ENCODE measurements around the gene HDAC11. TPM values are rescaled to one million over a fixed set of nuclear protein-coding genes. Genes with fewer than 3 reads are reported as not detected.

Gene HDAC11
- total and polyA plus RNA-seq, 7 donors = 9.2 to 29.6 (median 22.3) TPM

- H3K4me1 ChIP-seq = peaks cover 12% of the 10 kb centered on the region
- H3K9me3 ChIP-seq = no peaks in the 10 kb centered on the region
- no peak overlapping the region for H3K4me3 ChIP-seq
- no peak overlapping the region for H3K27ac ChIP-seq
- no peak for ATAC-seq
- intact Hi-C loops (cut with DNase I) = no loop called here
- peak in 1 of 2 donors; percentile 3 for DNase-seq
- peaks cover 0 to 8% of the 10 kb centered on the region in 2 donors for H3K36me3 ChIP-seq (ENCODE audit: insufficient read depth in 1 of 2, low read depth in 1 of 2)
- H3K27me3 ChIP-seq (ENCODE audit: insufficient read depth in 3 of 3, low read length in 2 of 3) = no peaks in the 10 kb centered on the region
- TF ChIP-seq CTCF (IDR thresholded peaks at IDR 0.05) = no peak
- WGBS, 3 donors = 67 to 73% (median 68%) methylated on average over 14 to 15 of the region's 15 CpGs
Measured at GRCh38 chr3:13493867-13494441, 13.8 kb downstream of the HDAC11 start.

- Histone ChIP-seq H3K36me3 (ENCODE audit: insufficient read depth in 1 of 2, low read depth in 1 of 2) (peaks cover 0 to 12% of the 10 kb centered on the region in 2 donors), H3K4me1 (peaks cover 12% of the 10 kb centered on the region), H3K27me3 (ENCODE audit: insufficient read depth in 3 of 3, low read length in 2 of 3) (no peaks in the 10 kb centered on the region), H3K9me3 (no peaks in the 10 kb centered on the region), H3K27ac (no peak overlapping the region), H3K4me3 (no peak overlapping the region)
- TF ChIP-seq CTCF (IDR thresholded peaks at IDR 0.05) = peak; percentile 49
- intact Hi-C loops (cut with DNase I) = no loop called here
- ATAC-seq (peak; percentile 36 to 57 (median 56)), DNase-seq (peak in 1 of 2 donors; percentile 62)
- WGBS, 3 donors = 35 to 41% (median 41%) methylated on average over 11 of the region's 11 CpGs
Measured at GRCh38 chr3:13494463-13495350, 14.6 kb downstream of the HDAC11 start.

- Histone ChIP-seq H3K4me3 (no peak overlapping the region), H3K4me1 (peaks cover 12% of the 10 kb centered on the region), H3K27me3 (ENCODE audit: insufficient read depth in 3 of 3, low read length in 2 of 3) (no peaks in the 10 kb centered on the region), H3K27ac (no peak overlapping the region), H3K36me3 (ENCODE audit: insufficient read depth in 1 of 2, low read depth in 1 of 2) (peaks cover 0 to 12% of the 10 kb centered on the region in 2 donors), H3K9me3 (no peaks in the 10 kb centered on the region)
- no peak for ATAC-seq
- intact Hi-C loops (cut with DNase I) = no loop called here
- TF ChIP-seq CTCF (IDR thresholded peaks at IDR 0.05) = no peak
- peak in 1 of 2 donors; percentile 32 for DNase-seq
- WGBS, 3 donors = 96 to 100% (median 97%) methylated on average over 3 of the region's 3 CpGs
Measured at GRCh38 chr3:13495351-13495813, 15.3 kb downstream of the HDAC11 start.

- intact Hi-C loops (cut with DNase I) = loop anchor here (1.0 to 2.0 kb wide), 2 partner anchors 153 kb away; no protein-coding TSS in a partner anchor
- Histone ChIP-seq H3K4me3 (no peak overlapping the region), H3K27me3 (ENCODE audit: insufficient read depth in 3 of 3, low read length in 2 of 3) (no peaks in the 10 kb centered on the region), H3K27ac (no peak overlapping the region), H3K36me3 (ENCODE audit: insufficient read depth in 1 of 2, low read depth in 1 of 2) (peaks cover 0 to 12% of the 10 kb centered on the region in 2 donors), H3K4me1 (peaks cover 12% of the 10 kb centered on the region), H3K9me3 (no peaks in the 10 kb centered on the region)
- 41 to 42% (median 41%) methylated on average over 12 of the region's 12 CpGs for WGBS, 3 donors
- ATAC-seq = peak; percentile 92 to 96 (median 96)
- TF ChIP-seq CTCF (IDR thresholded peaks at IDR 0.05) = peak; percentile 89
- DNase-seq = peak; percentile 76 to 89
Measured at GRCh38 chr3:13495921-13496723, 16.0 kb downstream of the HDAC11 start.

All from psoas muscle (tissue), 8 donors.